Stimulated activated naive CD4-positive, alpha-beta T cell (primary cell): Measurements from ENCODE around the gene IDH2.
A peak's percentile ranks its signal among the peaks of the same experiment; 100 is the strongest.

ENCODE experiments used
- DNase-seq, 6 experiments: peaks; one replicate each; lab custom pipeline; 2025; lab: John Stamatoyannopoulos, UW

The IDH2 gene

DNA sequence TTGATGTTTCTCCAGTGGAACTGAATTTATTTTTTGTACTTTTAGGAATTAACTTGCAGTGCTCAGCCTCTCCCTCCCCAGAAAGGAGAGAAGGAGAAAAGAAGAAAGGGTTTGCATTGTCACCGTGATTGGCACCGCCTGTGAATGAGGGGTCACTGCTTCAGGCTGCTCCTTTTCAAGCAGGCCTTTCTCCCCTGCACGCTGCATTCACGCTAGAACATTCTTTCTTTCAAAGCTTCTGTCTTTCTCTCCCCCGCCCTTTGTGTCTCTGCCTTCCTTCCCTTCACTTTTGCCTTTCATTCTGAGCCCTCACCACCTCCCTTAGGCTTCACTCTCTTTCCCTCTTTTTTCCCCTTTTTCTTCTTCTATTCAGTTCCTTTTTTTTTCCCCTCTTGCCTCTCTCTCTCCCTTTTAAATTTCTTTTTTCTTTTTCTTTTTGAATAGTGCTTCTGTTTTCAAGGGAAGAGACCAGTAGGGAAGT lies 58.7 kb downstream of the IDH2 start:
- DNase-seq, result no peak

DNA sequence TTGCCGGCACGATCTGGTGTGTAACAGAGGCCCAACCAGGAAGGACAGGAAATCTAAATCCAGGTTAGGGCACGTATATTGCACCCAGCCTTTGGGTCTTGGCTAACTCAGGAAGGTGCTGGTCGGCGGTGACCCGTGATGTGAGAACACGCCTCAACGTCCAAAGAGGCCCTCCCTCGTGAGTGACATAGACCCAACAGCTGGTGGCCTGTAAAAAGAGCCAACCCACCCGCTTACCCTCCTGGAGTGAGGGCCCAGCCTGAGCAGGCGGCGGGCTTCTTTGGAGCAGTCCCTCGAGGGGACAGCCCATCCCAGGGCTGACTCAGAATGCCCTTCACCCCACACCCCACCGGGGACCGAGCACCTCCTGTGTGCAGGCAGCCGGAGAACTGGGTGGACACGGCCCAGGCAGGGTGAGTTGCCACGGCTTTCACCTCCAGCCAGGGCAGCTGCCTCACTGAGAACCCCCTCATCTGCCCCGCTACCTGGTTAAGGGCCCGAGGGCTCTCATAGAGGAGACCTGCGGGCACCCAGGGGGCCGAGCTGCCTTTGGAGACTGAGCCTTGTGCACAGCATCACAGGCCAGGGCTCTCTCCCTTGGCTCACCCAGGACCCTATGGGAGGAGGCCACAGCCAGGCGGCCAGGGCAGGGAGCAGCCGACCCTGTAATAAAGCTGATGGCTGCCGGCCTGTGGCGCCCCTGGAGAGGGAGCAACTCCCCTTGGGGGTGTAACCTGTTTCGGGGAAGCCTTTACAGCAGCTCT lies 59.3 kb downstream of the IDH2 start:
- no peak for DNase-seq

DNA sequence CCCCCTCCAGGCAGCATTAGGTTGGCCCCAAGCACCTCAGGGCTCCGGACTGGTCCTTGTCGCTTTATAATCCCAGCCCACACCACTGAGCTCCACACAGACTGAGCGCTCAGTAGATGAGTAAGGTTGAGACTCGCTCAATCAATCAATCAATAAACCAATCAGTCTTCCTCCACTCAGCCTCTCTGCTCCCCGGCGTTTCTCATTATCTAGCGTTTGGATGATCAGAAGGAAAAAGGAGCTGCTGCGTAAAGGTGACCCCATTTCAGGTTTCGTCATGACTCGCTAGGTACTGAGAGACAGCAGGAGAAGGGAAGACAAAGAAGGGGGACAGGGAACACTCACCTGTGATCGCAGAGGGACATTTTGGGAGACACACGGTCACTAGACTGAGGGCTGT lies 59.9 kb downstream of the IDH2 start:
- no peak for DNase-seq

DNA sequence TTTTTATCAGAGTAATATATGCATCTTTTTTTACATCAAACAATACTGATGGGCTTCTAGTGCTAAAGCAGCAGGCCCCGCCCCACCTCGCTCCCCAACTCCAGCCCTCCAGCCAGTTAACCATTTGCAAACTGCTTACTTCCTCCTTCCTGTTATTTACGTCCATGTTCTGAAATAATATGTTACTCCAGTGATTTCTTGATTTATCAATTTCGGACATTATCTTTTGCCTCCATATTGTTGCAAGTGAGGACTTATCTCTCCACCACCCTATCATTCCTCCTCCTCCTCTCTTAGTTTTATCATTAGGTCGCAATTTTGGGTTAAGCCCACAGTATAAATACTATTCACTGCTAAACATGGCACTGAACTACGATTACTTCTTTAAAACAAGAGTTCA lies 61.6 kb downstream of the IDH2 start:
- no peak for DNase-seq

- DNase-seq, result no peak
Observed at GRCh38 chr15:90039996-90040395, 62.3 kb downstream of the IDH2 start.

GRCh38 chr15:90038632-90039095 lies 63.6 kb downstream of the IDH2 start:
- no peak for DNase-seq

GRCh38 chr15:90037961-90038631 lies 64.2 kb downstream of the IDH2 start:
- peak in 1 of 6 experiments; percentile 17 for DNase-seq

DNA sequence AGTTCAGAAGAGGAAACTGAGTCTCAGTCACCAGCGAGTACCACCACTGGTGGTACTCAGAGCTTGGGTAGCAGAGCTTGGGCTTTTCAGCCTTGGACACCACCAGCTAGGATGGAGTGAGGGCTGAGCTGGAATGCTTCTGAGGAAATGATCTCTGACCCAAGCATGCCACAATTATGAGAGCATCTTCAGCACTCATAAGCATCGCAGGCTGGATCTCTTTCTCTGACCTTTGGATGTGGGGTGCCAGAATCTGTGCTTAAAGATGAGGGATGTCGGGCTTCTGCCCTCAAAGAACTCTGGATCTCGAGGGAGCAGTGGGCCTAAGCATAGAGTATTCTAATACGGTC lies 64.8 kb downstream of the IDH2 start:
- no peak for DNase-seq

GRCh38 chr15:90036806-90037510 lies 65.3 kb downstream of the IDH2 start:
- no peak for DNase-seq

- DNase-seq, result no peak
Observed at GRCh38 chr15:90036343-90036742, 65.9 kb downstream of the IDH2 start.

- DNase-seq, result no peak
Observed at GRCh38 chr15:90035840-90036230, 66.4 kb downstream of the IDH2 start.

DNA sequence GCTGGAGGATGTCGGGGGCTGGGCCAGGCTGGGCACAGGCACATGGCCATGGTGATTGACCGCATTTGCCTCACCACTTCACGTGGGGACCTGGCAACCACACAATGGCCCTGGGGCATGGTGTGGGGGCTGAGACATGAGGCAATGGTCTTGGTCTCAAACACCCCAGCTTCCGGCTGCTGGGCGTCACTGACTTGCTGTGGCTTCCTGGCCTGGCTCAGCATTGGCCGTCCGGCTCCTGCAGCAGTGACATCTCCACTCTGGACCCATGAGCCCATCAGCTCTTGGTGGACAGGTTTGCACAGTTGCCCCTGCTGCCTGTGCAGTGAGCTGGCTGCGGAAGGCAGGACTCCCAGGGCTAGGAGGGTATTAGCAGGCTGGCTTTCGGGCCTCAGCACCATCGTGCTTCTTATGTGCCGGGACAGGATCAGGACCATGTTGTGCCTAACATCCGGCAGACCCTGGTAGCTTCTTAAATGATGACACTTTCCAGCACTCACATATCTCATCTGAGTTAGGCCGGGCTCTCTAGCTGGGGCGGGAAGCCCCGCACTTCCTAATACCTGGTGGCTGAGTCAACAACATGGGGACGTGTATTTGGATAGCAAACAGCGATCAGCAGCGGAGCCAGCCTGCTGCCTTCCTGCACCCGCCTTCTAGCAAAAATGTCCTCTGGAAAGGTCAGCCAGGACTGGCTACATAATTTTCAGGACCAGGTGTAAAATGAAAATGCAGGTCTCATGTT lies 67.0 kb downstream of the IDH2 start:
- no peak for DNase-seq

GRCh38 chr15:90033448-90033847 lies 68.8 kb downstream of the IDH2 start:
- DNase-seq, result no peak
